SH-SY5Y (cell line): ENCODE data around the gene OR52E6.

Source experiments
- GATA2 ChIP-seq: IDR thresholded peaks from 2 replicates; pipeline ENCODE4 v1.6.1; 2011; ENCODE audit warnings: mild to moderate bottlenecking, low read depth, low read length
- GATA3 ChIP-seq: IDR thresholded peaks from 2 replicates; pipeline ENCODE4 v1.6.1; 2011; ENCODE audit warnings: low read depth, mild to moderate bottlenecking, low read length, moderate library complexity

Gene OR52E6

DNA sequence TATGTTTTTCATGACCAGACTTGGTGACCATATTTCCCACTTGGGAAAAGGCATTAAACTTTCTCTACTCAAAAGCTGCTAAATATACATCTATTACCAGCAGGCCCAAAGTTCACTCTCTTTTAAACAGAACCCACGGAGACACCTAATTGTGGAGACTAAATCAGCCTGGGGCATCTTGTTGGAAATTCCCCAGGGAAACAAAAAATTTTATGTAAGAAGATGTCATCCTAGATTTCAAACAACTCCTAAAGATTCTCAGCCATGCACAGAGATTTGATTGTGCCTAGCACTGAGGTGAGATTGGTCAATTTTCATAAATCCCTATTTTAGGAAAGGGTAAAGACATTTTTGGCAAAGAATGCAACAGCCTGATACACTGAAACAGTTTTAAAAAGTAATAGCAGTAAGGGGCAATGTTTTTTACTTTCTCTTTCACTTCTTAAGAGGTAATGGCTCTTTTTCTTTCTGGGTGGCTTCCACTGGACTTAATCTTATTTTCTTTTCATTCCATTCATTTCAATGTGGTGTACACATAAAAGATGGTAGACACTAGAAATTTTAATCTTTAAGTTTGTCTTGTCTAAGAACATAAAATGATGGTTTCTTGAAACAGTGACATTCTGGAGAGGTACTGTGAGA, 23.3 kb downstream of the OR52E6 start:
- no peak for TF ChIP-seq GATA3
- no peak for TF ChIP-seq GATA2

DNA sequence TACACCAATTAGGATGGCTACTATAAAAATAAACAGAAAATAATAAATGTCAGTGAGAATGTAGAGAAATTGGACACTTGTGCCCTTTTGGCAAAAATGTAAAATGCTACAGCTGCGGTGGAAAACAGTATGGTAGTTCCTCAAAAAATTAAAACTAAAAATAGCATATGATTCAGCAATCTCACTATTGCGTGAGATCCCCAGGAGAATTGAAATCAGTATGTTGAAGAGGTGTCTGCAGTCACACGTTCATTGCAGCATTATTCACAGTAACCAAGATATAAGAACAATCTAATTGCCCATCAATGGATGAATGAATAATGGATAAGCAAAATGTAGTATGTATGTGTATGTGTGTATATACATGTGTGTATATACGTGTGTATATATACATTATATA, 26.2 kb downstream of the OR52E6 start:
- no peak for TF ChIP-seq GATA3
- TF ChIP-seq GATA2, result no peak

DNA sequence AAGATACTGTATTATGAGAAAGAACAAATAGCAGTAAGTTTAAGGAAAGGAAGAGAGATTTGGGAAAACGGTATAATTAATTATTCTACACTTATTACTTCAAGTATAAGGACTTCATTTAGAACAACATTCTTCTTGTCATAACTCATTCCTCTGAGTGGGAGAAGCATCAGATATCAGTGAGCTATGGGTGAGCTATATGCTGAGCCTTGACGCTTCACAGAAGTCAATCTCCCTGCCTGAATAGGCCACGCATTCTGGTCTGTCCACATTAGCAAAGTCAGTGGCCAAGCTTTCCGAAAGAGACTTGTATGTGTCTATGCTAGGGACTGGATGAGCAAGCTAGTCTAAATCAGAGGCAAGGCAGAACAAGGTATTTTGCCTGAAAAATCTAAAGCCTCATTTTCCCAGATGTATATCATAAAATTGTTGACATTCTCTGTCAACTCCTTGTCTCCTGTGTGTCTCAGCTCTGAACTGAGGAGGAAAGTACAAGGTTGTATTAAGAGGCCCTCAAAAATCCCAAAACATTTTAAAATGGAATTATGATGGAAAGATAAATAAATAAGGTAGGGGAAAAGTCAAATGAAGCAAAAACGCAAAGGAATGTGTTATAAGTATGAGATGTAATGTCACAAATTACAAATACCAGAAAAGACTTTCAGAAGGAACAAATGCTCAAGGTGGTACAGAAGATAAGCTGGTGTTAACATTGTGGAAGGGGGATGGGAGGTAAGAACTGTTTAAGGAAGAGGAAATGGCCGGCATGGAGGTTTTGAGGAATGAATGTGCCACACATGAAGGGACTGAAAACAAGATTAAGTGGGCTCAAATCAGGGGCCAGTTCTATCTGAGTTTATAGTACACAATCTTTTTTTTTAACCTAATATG, 31.5 kb downstream of the OR52E6 start:
- TF ChIP-seq GATA2 (no peak), GATA3 (no peak)

DNA sequence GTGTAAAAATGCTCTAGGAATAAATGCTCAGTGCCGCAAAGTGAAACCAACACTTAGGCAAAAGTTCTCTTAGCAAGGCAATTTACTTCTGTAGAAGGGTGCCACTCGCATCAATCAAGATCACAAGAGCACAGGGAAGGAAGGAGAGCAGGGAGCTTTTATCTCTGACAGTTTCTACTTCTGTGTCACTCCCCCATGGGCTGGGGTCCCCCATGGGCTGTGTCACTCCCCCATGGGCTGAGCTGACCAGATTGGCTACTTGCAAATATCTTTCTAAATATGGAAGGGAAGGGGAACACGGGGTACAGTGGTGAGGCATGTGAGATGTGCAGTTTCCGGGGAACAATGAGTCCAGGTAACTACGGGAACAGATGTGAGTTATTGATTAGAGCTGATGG, 32.6 kb downstream of the OR52E6 start:
- TF ChIP-seq GATA3, result no peak
- no peak for TF ChIP-seq GATA2

DNA sequence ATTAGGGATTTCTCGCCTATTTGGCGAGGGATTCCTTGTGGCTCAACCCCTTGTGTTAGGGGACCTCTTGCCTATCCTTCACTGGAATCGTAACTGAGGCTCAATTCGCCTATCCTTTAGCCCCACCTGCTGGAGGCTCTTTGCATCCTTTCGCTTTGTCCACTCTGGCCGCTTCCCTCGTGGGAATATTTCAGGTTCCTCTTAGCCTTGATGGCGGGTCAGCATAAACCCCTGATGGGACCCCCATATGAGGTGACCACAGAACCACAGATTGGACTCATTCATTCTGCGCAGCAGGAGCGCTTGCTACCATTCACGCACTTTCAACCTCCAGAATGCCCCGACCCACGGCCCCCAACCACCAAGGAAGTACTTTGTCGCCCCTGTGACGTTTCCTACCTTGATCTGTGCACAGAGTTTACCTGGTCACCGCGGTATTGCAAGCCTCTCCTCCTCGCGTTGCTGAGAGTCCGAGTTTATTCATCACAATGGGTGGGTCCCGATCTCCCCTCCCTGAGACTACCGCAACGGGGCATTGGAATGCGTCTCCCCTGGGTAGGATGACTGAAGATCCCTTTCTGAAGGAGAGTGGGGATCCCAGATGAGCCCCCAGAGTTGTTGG, 33.1 kb downstream of the OR52E6 start, which contains the start of gene OR52N2:
Gene OR52N2, plus strand, starts transcription at position 425 of the 622 bp plus-strand sequence. CDS start 11,412 bp downstream, outside the sequence.
- TF ChIP-seq GATA3 (no peak), GATA2 (no peak)

DNA sequence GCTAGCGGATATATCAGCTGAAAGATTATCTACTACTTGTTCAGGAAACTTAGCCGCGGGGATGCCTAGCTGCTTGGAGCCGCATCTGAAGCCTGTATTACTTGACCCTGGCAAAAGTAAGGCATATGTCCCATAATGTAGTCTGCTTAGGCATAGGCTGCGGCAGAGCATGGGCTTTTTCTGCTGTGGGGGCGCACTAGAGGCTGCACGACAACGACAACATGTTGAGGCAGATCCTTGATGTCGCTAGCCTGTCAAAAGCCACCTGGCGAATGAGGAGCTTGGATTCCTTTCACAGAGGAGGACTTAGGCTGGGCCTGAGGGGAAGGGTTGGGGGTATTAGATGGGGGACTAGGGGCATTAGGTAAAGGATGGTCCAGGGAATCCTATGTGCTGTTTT, 34.1 kb downstream of the OR52E6 start:
- TF ChIP-seq GATA3 (no peak), GATA2 (no peak)

DNA sequence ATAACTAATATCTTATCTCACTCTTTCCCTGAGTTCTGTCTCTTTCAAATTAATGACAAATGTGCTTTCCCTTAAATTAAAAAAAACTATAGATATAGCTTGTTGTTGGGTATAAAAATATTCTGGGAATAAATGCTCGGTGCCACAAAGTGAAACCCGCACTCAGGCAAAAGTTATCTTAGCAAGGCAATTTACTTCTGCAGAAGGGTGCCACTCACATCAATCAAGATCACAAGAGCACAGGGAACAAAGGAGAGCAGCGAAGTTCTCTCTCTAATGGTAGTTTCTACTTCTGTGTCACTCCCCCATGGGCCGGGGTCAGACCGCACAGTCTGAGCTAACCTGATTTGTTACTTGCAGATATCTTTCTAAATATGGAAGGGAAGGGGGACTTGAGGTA, 37.7 kb downstream of the OR52E6 start:
- TF ChIP-seq GATA2 (no peak), GATA3 (no peak)

DNA sequence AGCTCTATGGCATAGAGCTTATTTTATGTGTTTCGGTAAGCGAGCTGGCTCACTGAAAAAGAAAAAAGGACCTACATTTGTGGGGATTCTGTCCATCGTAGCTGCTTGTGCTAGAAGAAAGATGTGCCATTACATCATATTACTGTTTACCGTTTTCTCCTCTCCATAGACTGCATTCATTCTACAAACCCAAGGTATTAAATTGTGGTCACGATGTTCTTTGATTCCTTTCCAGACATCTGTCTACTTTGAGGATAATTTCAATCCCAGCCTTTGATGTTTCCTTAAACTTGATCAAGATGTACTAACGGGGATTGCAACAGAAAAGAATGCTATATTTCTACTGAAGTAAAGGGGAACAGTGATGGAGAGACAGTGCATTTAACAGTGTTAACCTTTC, 45.2 kb downstream of the OR52E6 start:
- TF ChIP-seq GATA2 (no peak), GATA3 (no peak)

DNA sequence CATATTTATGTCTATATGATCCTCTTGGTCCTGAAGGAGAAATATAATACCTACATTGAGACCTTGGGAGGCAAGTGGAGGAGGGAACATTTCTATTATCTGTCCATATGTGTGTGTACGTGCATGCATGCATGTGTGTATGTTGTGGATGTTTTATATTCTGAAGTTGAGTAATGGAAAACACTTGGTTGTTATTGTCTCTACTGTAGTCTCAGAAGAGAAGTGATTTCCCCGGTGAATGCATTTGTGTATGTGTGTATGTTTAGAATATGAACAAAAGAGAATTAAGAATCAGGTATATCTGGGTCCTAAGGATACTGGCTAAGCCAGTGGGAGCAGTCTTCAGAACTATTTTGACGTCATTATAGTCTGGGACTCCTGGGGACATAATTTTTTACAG, 50.5 kb downstream of the OR52E6 start, which contains the start of gene OR52N1:
Gene OR52N1, minus strand, starts transcription at position 101 of the 400 bp plus-strand sequence. CDS start 2,449 bp downstream, outside the sequence.
- TF ChIP-seq GATA3 (no peak), GATA2 (no peak)
